HEK293T (cell line): ENCODE results near the gene PRKCH.

Experiments used
- CTCF ChIA-PET: fragments of 350-600 bp; formaldehyde crosslinking; extraction: SDS; loops from one replicate; lab custom pipeline; 2021; ENCODE audit warnings: antibody characterized with exemption, inconsistent platforms; lab: Yijun Ruan, JAX
- POLR2A ChIA-PET: fragments of 350-600 bp; formaldehyde crosslinking; extraction: SDS; loops from one replicate; lab custom pipeline; 2020; ENCODE audit warnings: antibody characterized with exemption, inconsistent platforms; lab: Yijun Ruan, JAX
- DNase-seq: peaks from one replicate; pipeline ENCODE4 v3.0.0; 2012; ENCODE audit warnings: mixed read lengths; ENCODE audit errors: extremely low spot score
- ARNT ChIP-seq: fragments of 450-650 bp; IDR thresholded peaks from 2 replicates; pipeline ENCODE4 v1.6.1; 2017; ENCODE audit warnings: mild to moderate bottlenecking
- BHLHE40 ChIP-seq: fragments of 450-650 bp; IDR thresholded peaks from 2 replicates; pipeline ENCODE4 v1.6.1; 2016; ENCODE audit warnings: mild to moderate bottlenecking, moderate library complexity, borderline replicate concordance
- CTBP1 ChIP-seq: fragments of 450-650 bp; IDR thresholded peaks from 2 replicates; pipeline ENCODE4 v1.6.1; 2016; ENCODE audit warnings: borderline replicate concordance
- ELF4 ChIP-seq: fragments of 450-650 bp; IDR thresholded peaks from 2 replicates; pipeline ENCODE4 v1.6.1; 2017; ENCODE audit warnings: antibody characterized with exemption
- FOXA1 ChIP-seq: fragments of 450-650 bp; IDR thresholded peaks from 2 replicates; pipeline ENCODE4 v1.6.1; 2016; ENCODE audit warnings: mild to moderate bottlenecking
- FOXK2 ChIP-seq: fragments of 450-650 bp; IDR thresholded peaks from 2 replicates; pipeline ENCODE4 v1.6.1; 2016; ENCODE audit warnings: mild to moderate bottlenecking
- FOXM1 ChIP-seq: fragments of 450-650 bp; IDR thresholded peaks from 2 replicates; pipeline ENCODE4 v1.6.1; 2017; ENCODE audit warnings: mild to moderate bottlenecking, borderline replicate concordance
- HDGF ChIP-seq: fragments of 450-650 bp; IDR thresholded peaks from 2 replicates; pipeline ENCODE4 v1.6.1; 2017; ENCODE audit warnings: antibody characterized with exemption, borderline replicate concordance
- L3MBTL2 ChIP-seq: fragments of 450-650 bp; conservative IDR thresholded peaks from 2 replicates; pipeline ENCODE4 v1.6.1; 2016; ENCODE audit warnings: mild to moderate bottlenecking
- LEF1 ChIP-seq: fragments of 450-650 bp; IDR thresholded peaks from 2 replicates; pipeline ENCODE4 v1.6.1; 2017; ENCODE audit warnings: mild to moderate bottlenecking, borderline replicate concordance
- NFRKB ChIP-seq: fragments of 450-650 bp; IDR thresholded peaks from 2 replicates; pipeline ENCODE4 v1.6.1; 2016; ENCODE audit warnings: mild to moderate bottlenecking, moderate library complexity
- SP1 ChIP-seq: fragments of 450-650 bp; IDR thresholded peaks from 2 replicates; pipeline ENCODE4 v1.6.1; 2017
- SUZ12 ChIP-seq: fragments of 450-650 bp; IDR thresholded peaks from 2 replicates; pipeline ENCODE4 v1.6.1; 2016; ENCODE audit warnings: mild to moderate bottlenecking
- TARDBP ChIP-seq: fragments of 450-650 bp; IDR thresholded peaks from 2 replicates; pipeline ENCODE4 v1.6.1; 2016
- ZNF384 ChIP-seq: fragments of 450-650 bp; IDR thresholded peaks from 2 replicates; pipeline ENCODE4 v1.6.1; 2016
- TF ChIP-seq, protein P1 (sequence below): fragments of 450-650 bp; IDR thresholded peaks from 2 replicates; pipeline ENCODE4 v1.6.1; 2016

The PRKCH gene

DNA sequence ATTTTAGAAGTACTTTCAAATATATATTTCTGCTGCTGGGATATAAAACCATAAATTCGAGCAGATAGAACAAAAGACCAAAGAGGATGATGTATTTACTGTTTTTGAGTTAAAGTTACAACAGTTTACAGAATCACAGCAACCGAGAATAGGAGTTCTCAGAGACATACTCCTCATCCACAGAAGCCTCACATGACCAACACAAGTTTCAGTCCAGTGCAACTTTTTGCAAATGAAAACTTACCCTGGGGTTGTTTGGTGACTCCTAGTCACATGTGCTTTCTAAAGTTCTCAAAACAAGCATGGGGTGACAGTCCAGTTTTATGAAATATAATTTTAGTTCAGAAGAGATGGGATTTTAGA is 117.1 kb downstream of the PRKCH start:
- POLR2A ChIA-PET = no interaction called here
- CTCF ChIA-PET = no interaction called here
- TF ChIP-seq SP1 (no peak), ARNT (no peak), ELF4 (no peak), L3MBTL2 (no peak), FOXK2 (no peak), NFRKB (no peak), FOXM1 (no peak), HDGF (no peak), CTBP1 (no peak), TARDBP (no peak), BHLHE40 (no peak), LEF1 (no peak), ZNF384 (no peak), FOXA1 (no peak), SUZ12 (no peak)
- TF ChIP-seq, protein P1, sequence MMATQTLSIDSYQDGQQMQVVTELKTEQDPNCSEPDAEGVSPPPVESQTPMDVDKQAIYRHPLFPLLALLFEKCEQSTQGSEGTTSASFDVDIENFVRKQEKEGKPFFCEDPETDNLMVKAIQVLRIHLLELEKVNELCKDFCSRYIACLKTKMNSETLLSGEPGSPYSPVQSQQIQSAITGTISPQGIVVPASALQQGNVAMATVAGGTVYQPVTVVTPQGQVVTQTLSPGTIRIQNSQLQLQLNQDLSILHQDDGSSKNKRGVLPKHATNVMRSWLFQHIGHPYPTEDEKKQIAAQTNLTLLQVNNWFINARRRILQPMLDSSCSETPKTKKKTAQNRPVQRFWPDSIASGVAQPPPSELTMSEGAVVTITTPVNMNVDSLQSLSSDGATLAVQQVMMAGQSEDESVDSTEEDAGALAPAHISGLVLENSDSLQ = no peak
- DNase-seq = no peak

DNA sequence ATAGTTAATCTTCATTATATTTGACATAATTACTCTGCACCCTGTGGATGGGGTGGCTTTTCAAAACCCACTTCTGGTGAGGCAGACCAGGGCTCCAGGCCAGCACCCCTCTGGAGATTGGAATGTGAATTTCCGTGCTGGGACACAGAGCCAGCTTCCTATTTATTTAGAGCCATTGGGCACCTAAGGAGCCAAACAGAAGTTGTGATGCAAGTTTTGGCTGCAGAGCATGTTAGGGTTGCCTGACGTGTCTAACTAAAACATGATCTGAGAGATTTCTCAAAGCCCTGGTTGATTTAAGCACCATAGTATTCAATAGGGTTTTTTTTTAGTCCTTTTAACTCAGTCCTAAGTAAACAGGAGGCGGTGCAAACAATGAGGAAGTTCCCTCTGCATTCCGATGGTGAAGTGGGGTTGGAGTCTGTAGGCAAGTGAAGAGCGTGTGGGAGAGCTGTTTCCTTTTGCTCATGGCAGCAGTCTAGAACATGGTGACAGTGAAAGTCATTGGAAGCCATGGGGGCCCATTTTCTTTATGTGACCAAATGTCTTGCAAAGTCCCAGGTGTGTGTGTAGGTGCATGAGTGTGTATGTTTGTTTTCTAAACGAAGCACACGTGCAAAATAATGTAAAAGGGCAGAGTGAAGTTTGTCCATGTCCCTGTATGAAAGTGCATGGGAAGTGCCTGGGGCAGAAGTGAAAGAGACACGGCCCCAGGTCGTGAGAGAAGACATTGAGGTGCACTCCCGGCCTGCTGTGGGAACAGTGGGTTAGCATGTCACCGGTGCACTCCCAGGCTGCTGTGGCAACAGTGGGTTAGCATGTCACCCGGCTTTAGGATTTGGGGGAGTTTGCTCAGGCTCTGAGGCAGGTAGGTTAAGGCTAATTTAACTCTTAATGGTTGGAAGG is 117.7 kb downstream of the PRKCH start:
- POLR2A ChIA-PET = no interaction called here

DNA sequence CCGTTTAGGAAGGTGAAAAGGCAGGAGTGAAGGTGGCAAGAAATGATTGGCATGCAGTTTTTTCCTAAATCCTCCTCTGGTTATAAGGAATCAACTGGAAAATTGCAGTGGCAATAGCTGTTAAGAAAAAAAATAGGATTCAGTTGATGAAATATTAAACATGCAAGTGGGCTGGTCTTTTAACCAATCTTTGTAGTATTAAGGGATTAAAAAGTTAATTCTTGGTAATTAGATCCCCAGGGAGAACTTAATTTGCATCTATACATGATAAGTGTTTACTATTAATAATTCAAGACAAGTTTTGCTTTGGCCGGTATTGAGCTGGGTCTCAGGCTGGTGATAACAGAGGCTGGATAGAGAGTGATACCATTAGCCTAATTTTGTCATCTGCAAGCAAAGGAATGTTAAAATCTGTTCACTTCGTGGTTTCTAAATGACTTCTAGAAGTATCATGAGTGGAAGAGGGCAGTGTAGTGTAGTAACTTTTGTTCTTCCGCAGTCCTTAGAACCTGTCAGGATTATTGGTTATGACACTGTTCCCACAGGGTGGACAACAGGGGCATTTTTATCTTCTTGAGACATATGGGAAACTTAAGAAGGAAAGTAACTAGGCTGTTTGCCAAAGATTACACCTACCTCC is 118.5 kb downstream of the PRKCH start:
- no peak for DNase-seq
- TF ChIP-seq L3MBTL2 (no peak), LEF1 (no peak), CTBP1 (no peak), FOXM1 (no peak), NFRKB (no peak), SP1 (no peak), ELF4 (no peak), TARDBP (no peak), FOXK2 (no peak), SUZ12 (no peak), ZNF384 (no peak), HDGF (no peak), ARNT (no peak), FOXA1 (no peak), BHLHE40 (no peak)
- TF ChIP-seq, protein P1 = no peak
- POLR2A ChIA-PET = interaction anchor here (0.6 kb wide), 1 partner anchor 107 kb away, joined by 3 read pairs; no protein-coding TSS in a partner anchor
- CTCF ChIA-PET = no interaction called here

More for the DNA sequence above, 117.7 kb downstream of the PRKCH start:
- no peak for TF ChIP-seq NFRKB
- TF ChIP-seq BHLHE40 = no peak
- TF ChIP-seq FOXK2 = no peak
- TF ChIP-seq SUZ12 = no peak
- no peak for TF ChIP-seq TARDBP
- TF ChIP-seq L3MBTL2 = no peak
- TF ChIP-seq ELF4 = no peak
- TF ChIP-seq FOXA1 = no peak
- no peak for TF ChIP-seq SP1
- no peak for TF ChIP-seq ZNF384
- no peak for TF ChIP-seq HDGF
- TF ChIP-seq, protein P1 = no peak
- no peak for TF ChIP-seq FOXM1
- TF ChIP-seq LEF1 = no peak
- TF ChIP-seq CTBP1 = no peak
- no peak for TF ChIP-seq ARNT
- DNase-seq = no peak
- CTCF ChIA-PET = no interaction called here

DNA sequence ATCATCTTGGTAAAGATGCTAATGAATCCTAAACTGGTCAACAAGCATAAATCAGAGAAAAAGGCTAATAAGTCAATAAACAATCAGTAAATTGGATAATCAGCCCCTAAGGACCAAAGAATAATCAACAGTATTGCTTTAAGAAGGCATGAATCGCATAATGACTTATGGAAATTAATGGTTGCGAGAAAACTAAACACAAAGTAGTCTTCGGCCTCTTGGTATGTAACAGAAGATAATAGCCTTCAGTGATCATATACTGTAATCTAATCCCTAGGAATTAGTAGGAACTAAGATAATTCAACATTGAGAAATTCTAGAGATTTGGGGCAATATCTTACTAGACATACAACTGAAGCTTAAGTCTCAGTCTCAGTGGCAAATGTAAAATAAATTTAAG is 122.1 kb downstream of the PRKCH start:
- POLR2A ChIA-PET = no interaction called here
- TF ChIP-seq CTBP1 (no peak), HDGF (no peak), ZNF384 (no peak), ELF4 (no peak), LEF1 (no peak), FOXK2 (no peak), BHLHE40 (no peak), NFRKB (no peak), ARNT (no peak), FOXA1 (no peak), FOXM1 (no peak), TARDBP (no peak), SUZ12 (no peak), L3MBTL2 (no peak)
- TF ChIP-seq, protein P1 = no peak
- no peak for DNase-seq
- CTCF ChIA-PET = no interaction called here
